ENCODE data around the gene TMEM138. TPM values are rescaled to one million over a fixed set of nuclear protein-coding genes. Genes with fewer than 3 reads are reported as not detected.

TMEM138 gene
- total RNA-seq, 4 donors from 2014 or later = 44.7 to 63.5 (median 48.1) TPM

Other genes starting within 250 kb of the TMEM138 start
- 10 to 100 TPM; 28.9 to 56.9 (median 40.3) TPM for gene VPS37C, start 200.9 kb upstream of the TMEM138 start, total RNA-seq
- not detected for gene PGA3, start 158.9 kb upstream of the TMEM138 start, total RNA-seq
- gene PGA4, start 140.0 kb upstream of the TMEM138 start, total RNA-seq = not detected
- not detected for gene PGA5, start 121.2 kb upstream of the TMEM138 start, total RNA-seq
- 1 to 10 TPM in 1 of 4 donors, under 1 TPM in 1, not detected in 2; 0.85 to 1.2 TPM for gene VWCE, start 67.1 kb upstream of the TMEM138 start, total RNA-seq
- gene DDB1, start 29.3 kb upstream of the TMEM138 start, total RNA-seq = 100 to 1,000 TPM in 3 of 4 donors, 10 to 100 TPM in 1; 76.7 to 168 (median 136) TPM
- 100 to 1,000 TPM; 172 to 755 (median 689) TPM for gene TKFC, start 29.1 kb upstream of the TMEM138 start, total RNA-seq
- gene CYB561A3, start 492 bp upstream of the TMEM138 start, total RNA-seq = 100 to 1,000 TPM in 1 of 4 donors, 10 to 100 TPM in 3; 75.9 to 112 (median 87.4) TPM
- gene TMEM216, start 30.2 kb downstream of the TMEM138 start, total RNA-seq = 10 to 100 TPM in 2 of 4 donors, 1 to 10 TPM in 2; 4.1 to 10.5 (median 8.3) TPM
- gene CPSF7, start 67.6 kb downstream of the TMEM138 start, total RNA-seq = 100 to 1,000 TPM in 1 of 4 donors, 10 to 100 TPM in 3; 45.9 to 125 (median 79.9) TPM
- 10 to 100 TPM; 54.5 to 92.4 (median 70.5) TPM for gene SDHAF2, start 67.8 kb downstream of the TMEM138 start, total RNA-seq
- 1 to 10 TPM in 1 of 4 donors, under 1 TPM in 1, not detected in 2; 0.35 to 2.5 TPM for gene LRRC10B, start 146.4 kb downstream of the TMEM138 start, total RNA-seq
- gene SYT7, start 218.7 kb downstream of the TMEM138 start, total RNA-seq = 10 to 100 TPM in 3 of 4 donors, 1 to 10 TPM in 1; 5.8 to 18.2 (median 12.2) TPM

All from Peyer's patch (tissue), 4 donors.